KOPT-K1 (cell line): ENCODE data around the gene DPP10.

ENCODE experiments used
- H3K27ac ChIP-seq: fragments of 200-600 bp; sonication (generic); 2 replicates; pipeline ENCODE4 v1.5.1; 2016; ENCODE audit warnings: antibody characterized with exemption, mild to moderate bottlenecking, low read depth, low read length; ENCODE audit not compliant: poor library complexity, severe bottlenecking
- H3K36me3 ChIP-seq: fragments of 200-600 bp; sonication (generic); 2 replicates; pipeline ENCODE4 v1.5.1; 2017; ENCODE audit warnings: antibody characterized with exemption, mild to moderate bottlenecking, low read length, moderate library complexity; ENCODE audit not compliant: insufficient read depth
- H3K9me3 ChIP-seq: fragments of 200-600 bp; sonication (generic); 2 replicates; pipeline ENCODE4 v1.5.1; 2017; ENCODE audit warnings: antibody characterized with exemption, low read length, mild to moderate bottlenecking; ENCODE audit not compliant: insufficient read depth, poor library complexity, severe bottlenecking

The DPP10 gene

GRCh38 chr2:115161771-115162493 lies 719.5 kb downstream of the DPP10 start:
- H3K27ac ChIP-seq, result no peak overlapping the region
- no peaks in the 10 kb centered on the region for H3K9me3 ChIP-seq
- no peaks in the 10 kb centered on the region for H3K36me3 ChIP-seq

- Histone ChIP-seq H3K27ac (no peak overlapping the region), H3K36me3 (no peaks in the 10 kb centered on the region), H3K9me3 (no peaks in the 10 kb centered on the region)
These were observed 720.3 kb downstream of the DPP10 start for GRCh38 chr2:115162494-115163293.

GRCh38 chr2:115163572-115163971 lies 721.1 kb downstream of the DPP10 start:
- Histone ChIP-seq H3K36me3 (no peaks in the 10 kb centered on the region), H3K27ac (no peak overlapping the region), H3K9me3 (no peaks in the 10 kb centered on the region)

GRCh38 chr2:115165529-115166109 lies 723.2 kb downstream of the DPP10 start:
- H3K27ac ChIP-seq, result no peak overlapping the region
- no peaks in the 10 kb centered on the region for H3K36me3 ChIP-seq
- H3K9me3 ChIP-seq, result no peaks in the 10 kb centered on the region

GRCh38 chr2:115168457-115168856 lies 726.0 kb downstream of the DPP10 start:
- H3K36me3 ChIP-seq, result no peaks in the 10 kb centered on the region
- H3K27ac ChIP-seq, result no peak overlapping the region
- no peaks in the 10 kb centered on the region for H3K9me3 ChIP-seq

GRCh38 chr2:115169814-115170213 lies 727.4 kb downstream of the DPP10 start:
- no peak overlapping the region for H3K27ac ChIP-seq
- H3K9me3 ChIP-seq, result no peaks in the 10 kb centered on the region
- no peaks in the 10 kb centered on the region for H3K36me3 ChIP-seq

GRCh38 chr2:115171751-115172150 lies 729.3 kb downstream of the DPP10 start:
- H3K27ac ChIP-seq, result no peak overlapping the region
- H3K9me3 ChIP-seq, result no peaks in the 10 kb centered on the region
- no peaks in the 10 kb centered on the region for H3K36me3 ChIP-seq

- Histone ChIP-seq H3K27ac (no peak overlapping the region), H3K36me3 (no peaks in the 10 kb centered on the region), H3K9me3 (no peaks in the 10 kb centered on the region)
These were observed 732.2 kb downstream of the DPP10 start for GRCh38 chr2:115174651-115175050.

- no peak overlapping the region for H3K27ac ChIP-seq
- H3K36me3 ChIP-seq, result no peaks in the 10 kb centered on the region
- H3K9me3 ChIP-seq, result no peaks in the 10 kb centered on the region
These were observed 740.7 kb downstream of the DPP10 start for GRCh38 chr2:115183144-115183543.

GRCh38 chr2:115190459-115190858 lies 748.0 kb downstream of the DPP10 start:
- no peaks in the 10 kb centered on the region for H3K36me3 ChIP-seq
- no peaks in the 10 kb centered on the region for H3K9me3 ChIP-seq
- H3K27ac ChIP-seq, result no peak overlapping the region

GRCh38 chr2:115194623-115195022 lies 752.2 kb downstream of the DPP10 start:
- Histone ChIP-seq H3K27ac (no peak overlapping the region), H3K36me3 (no peaks in the 10 kb centered on the region), H3K9me3 (no peaks in the 10 kb centered on the region)

GRCh38 chr2:115196587-115196986 lies 754.1 kb downstream of the DPP10 start:
- Histone ChIP-seq H3K9me3 (no peaks in the 10 kb centered on the region), H3K27ac (no peak overlapping the region), H3K36me3 (no peaks in the 10 kb centered on the region)

GRCh38 chr2:115199966-115200365 lies 757.5 kb downstream of the DPP10 start:
- no peaks in the 10 kb centered on the region for H3K36me3 ChIP-seq
- no peaks in the 10 kb centered on the region for H3K9me3 ChIP-seq
- H3K27ac ChIP-seq, result no peak overlapping the region

GRCh38 chr2:115201386-115201785 lies 758.9 kb downstream of the DPP10 start:
- H3K9me3 ChIP-seq, result no peaks in the 10 kb centered on the region
- no peak overlapping the region for H3K27ac ChIP-seq
- H3K36me3 ChIP-seq, result no peaks in the 10 kb centered on the region

- no peaks in the 10 kb centered on the region for H3K36me3 ChIP-seq
- H3K27ac ChIP-seq, result no peak overlapping the region
- H3K9me3 ChIP-seq, result no peaks in the 10 kb centered on the region
These were observed 766.2 kb downstream of the DPP10 start for GRCh38 chr2:115208493-115209164.
